Measurements from ENCODE around the gene COL5A1.

- TF ChIP-seq, protein P1, sequence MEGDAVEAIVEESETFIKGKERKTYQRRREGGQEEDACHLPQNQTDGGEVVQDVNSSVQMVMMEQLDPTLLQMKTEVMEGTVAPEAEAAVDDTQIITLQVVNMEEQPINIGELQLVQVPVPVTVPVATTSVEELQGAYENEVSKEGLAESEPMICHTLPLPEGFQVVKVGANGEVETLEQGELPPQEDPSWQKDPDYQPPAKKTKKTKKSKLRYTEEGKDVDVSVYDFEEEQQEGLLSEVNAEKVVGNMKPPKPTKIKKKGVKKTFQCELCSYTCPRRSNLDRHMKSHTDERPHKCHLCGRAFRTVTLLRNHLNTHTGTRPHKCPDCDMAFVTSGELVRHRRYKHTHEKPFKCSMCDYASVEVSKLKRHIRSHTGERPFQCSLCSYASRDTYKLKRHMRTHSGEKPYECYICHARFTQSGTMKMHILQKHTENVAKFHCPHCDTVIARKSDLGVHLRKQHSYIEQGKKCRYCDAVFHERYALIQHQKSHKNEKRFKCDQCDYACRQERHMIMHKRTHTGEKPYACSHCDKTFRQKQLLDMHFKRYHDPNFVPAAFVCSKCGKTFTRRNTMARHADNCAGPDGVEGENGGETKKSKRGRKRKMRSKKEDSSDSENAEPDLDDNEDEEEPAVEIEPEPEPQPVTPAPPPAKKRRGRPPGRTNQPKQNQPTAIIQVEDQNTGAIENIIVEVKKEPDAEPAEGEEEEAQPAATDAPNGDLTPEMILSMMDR (optimal IDR thresholded peaks at IDR 0.05 in 1 of 3, IDR thresholded peaks at IDR 0.05 in 1 of 3, conservative IDR thresholded peaks at IDR 0.05 in 1 of 3; ENCODE audit: extremely low read depth in 1 of 3, insufficient read depth in 2 of 3, low read length in 3 of 3): no peak
- TF ChIP-seq EZH2 (IDR thresholded peaks at IDR 0.05; ENCODE audit: low read length): no peak
Observed at GRCh38 chr9:134616341-134616740, 25.3 kb upstream of the COL5A1 start.
